ENCODE measurements around the gene ACTR1B.
"Not testable (repeated sequence)": the region's sequence is repeated elsewhere in the genome, so short reads cannot be mapped to it uniquely, and the experiment has no call there.

ACTR1B gene

GRCh38 chr2:97620492-97620891 is 43.4 kb downstream of the ACTR1B start:
- not testable (repeated sequence) for DNase-seq (ENCODE audit: insufficient read length, low spot score); FAIRE-seq

- not testable (repeated sequence) for FAIRE-seq; DNase-seq (ENCODE audit: insufficient read length, low spot score)
These were observed 44.7 kb downstream of the ACTR1B start for GRCh38 chr2:97618939-97619827.

- DNase-seq (ENCODE audit: insufficient read length, low spot score): no peak
- FAIRE-seq: no peak
These were observed 45.9 kb downstream of the ACTR1B start for GRCh38 chr2:97617911-97618310.

GRCh38 chr2:97615746-97616145 is 48.1 kb downstream of the ACTR1B start:
- DNase-seq (ENCODE audit: insufficient read length, low spot score); FAIRE-seq: not testable (repeated sequence)

GRCh38 chr2:97611895-97612294 is 51.9 kb downstream of the ACTR1B start:
- DNase-seq (ENCODE audit: insufficient read length, low spot score); FAIRE-seq: not testable (repeated sequence)

- FAIRE-seq; DNase-seq (ENCODE audit: insufficient read length, low spot score): not testable (repeated sequence)
These were observed 55.1 kb downstream of the ACTR1B start for GRCh38 chr2:97608745-97609144.

Measured in GM19239 (cell line).